Measurements from ENCODE around the gene TRAPPC14. TPM values are rescaled to one million over a fixed set of nuclear protein-coding genes. Genes with fewer than 3 reads are reported as not detected.

TRAPPC14 gene
- total RNA-seq, 2 experiments from 2014 or later: 15.7 to 17.4 TPM

DNA sequence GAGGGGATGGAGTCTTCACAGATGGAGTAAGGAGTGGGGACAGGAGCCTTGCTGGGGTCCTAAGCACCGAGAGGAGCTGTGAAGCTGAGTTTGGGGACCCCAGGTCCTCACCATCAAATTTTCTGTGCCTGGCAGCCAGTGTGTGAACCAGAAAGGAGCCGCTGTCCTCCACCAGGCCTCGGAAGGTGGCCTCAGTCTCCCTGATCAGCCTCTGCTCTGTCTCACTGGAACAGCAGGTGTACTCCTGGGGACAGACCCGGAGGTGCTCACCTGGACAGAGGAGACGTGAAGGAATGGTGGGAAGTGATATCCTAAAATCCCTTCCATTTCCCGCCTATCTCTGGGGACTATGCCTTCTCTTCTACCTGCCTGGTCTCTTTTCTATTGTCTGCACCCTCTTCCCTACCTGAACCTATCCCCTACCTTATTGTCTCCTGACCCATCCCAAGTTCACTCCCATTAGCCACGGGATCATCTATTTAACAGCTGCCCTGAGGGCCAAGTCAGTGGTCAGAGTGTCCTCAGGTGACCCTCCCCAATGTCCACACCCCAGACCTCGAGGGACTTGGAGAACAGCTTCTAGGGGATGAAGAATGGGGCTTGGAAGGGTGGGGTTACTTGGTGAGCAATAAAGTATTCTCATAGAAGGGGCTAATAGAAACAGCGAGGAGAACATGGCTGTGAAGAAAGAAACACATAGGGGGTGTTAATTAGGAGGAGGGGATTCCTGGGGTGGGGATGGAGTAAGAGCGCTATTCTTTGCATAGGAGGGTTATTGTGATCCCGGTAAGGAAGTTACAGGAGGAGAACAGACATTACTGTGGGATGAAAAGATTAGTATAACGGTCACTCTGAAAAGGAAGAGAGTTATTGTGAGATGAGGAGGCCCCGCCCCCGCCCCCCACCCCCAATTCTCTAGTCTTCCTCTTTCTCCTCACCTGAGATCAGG lies 17.8 kb upstream of the TRAPPC14 start:
- Mint-ChIP-seq H3K4me3 (peak overlapping the region; percentile 76), H3K36me3 (ENCODE audit: low read depth) (no peaks in the 10 kb centered on the region), H3K4me1 (ENCODE audit: low read depth) (peaks cover 26% of the 10 kb centered on the region), H3K27me3 (peaks cover 2% of the 10 kb centered on the region), H3K9me3 (peaks cover 3% of the 10 kb centered on the region), H3K27ac (no peak overlapping the region)
- DNase-seq (no peak), ATAC-seq (no peak)
- TF ChIP-seq, protein P1, sequence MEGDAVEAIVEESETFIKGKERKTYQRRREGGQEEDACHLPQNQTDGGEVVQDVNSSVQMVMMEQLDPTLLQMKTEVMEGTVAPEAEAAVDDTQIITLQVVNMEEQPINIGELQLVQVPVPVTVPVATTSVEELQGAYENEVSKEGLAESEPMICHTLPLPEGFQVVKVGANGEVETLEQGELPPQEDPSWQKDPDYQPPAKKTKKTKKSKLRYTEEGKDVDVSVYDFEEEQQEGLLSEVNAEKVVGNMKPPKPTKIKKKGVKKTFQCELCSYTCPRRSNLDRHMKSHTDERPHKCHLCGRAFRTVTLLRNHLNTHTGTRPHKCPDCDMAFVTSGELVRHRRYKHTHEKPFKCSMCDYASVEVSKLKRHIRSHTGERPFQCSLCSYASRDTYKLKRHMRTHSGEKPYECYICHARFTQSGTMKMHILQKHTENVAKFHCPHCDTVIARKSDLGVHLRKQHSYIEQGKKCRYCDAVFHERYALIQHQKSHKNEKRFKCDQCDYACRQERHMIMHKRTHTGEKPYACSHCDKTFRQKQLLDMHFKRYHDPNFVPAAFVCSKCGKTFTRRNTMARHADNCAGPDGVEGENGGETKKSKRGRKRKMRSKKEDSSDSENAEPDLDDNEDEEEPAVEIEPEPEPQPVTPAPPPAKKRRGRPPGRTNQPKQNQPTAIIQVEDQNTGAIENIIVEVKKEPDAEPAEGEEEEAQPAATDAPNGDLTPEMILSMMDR (IDR thresholded peaks at IDR 0.05): no peak
- POLR2A ChIA-PET: interaction anchor here (0.7 to 4.1 kb wide), 9 partner anchors 10 to 389 kb away, joined by 3 to 18 read pairs (median 3); no protein-coding TSS in a partner anchor
- intact Hi-C loops (cut with micrococcal nuclease): no loop called here
- CTCF ChIA-PET: interaction anchor here (1.3 to 2.3 kb wide), 5 partner anchors 9 to 43 kb away, joined by 3 to 10 read pairs (median 7); partner anchors contain the start of gene GAL3ST4

DNA sequence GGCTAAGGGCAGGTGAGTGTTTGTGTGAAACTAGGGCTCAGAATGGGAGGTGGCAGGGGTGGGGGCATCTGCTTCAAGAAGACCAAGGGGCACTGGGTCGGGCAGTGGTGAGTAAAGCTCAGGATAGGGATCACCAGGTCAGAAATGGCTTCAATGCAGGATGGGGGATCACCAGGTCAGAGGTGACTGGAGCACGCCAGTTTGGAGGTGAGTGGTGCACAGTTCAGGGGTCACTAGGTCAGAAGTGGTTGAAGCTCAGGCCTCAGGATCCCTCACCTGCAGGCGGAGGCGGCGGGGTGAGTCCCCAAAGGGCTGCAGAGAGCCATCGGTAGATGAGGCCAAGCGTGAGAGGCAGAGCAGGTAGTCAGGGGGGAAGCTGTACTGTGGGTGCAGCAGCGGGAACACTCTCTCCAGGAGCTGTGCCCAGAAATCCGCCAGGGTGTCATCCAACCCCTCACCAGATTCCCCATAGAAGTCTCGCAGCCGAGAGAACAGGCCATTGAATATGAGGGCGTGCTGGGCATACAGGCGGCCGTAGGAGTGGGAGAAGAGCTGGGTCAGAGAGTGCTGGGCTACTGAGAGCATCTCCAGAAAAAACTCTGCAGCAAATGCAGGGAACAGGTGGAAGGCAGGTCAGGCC lies 16.9 kb upstream of the TRAPPC14 start:
- POLR2A ChIA-PET: interaction anchor here (1.4 to 4.1 kb wide), 4 partner anchors 9 to 43 kb away, joined by 3 to 18 read pairs (median 4); no protein-coding TSS in a partner anchor
- no peak for ATAC-seq
- Mint-ChIP-seq H3K4me3 (no peak overlapping the region), H3K27ac (no peak overlapping the region), H3K36me3 (ENCODE audit: low read depth) (no peaks in the 10 kb centered on the region), H3K4me1 (ENCODE audit: low read depth) (peaks cover 23% of the 10 kb centered on the region), H3K27me3 (peaks cover 5% of the 10 kb centered on the region), H3K9me3 (peaks cover 2% of the 10 kb centered on the region)
- intact Hi-C loops (cut with micrococcal nuclease): no loop called here
- TF ChIP-seq, protein P1 (IDR thresholded peaks at IDR 0.05): no peak
- CTCF ChIA-PET: interaction anchor here (1.0 to 2.3 kb wide), 4 partner anchors 9 to 43 kb away, joined by 3 to 8 read pairs (median 5); no protein-coding TSS in a partner anchor
- DNase-seq: no peak

DNA sequence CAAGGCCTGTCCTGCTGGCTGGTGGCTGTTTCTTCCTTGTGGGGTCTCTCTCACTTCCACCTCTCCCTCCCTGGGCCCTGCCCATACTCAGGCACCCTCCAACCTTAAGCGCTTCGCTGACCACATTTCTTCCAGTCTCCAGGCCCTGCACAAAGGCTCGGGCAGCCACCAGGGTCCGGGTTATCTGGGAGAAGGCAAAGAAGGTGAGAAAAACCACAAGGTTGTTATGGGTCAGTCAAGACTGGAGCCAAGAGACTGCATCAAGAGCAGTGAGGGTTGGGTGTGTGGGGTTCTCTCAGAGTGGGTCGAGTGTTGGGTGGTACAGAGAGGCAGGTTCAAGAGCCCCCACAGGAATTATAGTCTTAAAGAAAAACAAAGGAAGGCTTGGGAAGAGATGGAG lies 16.1 kb upstream of the TRAPPC14 start:
- ChIA-PET CTCF (no interaction called here), POLR2A (interaction anchor here (4.1 kb wide), 1 partner anchor 8 kb away, joined by 18 read pairs; no protein-coding TSS in a partner anchor)
- no peak overlapping the region for H3K27ac Mint-ChIP-seq
- no peak overlapping the region for H3K4me3 Mint-ChIP-seq
- no peaks in the 10 kb centered on the region for H3K36me3 Mint-ChIP-seq (ENCODE audit: low read depth)
- intact Hi-C loops (cut with micrococcal nuclease): no loop called here
- peaks cover 28% of the 10 kb centered on the region for H3K4me1 Mint-ChIP-seq (ENCODE audit: low read depth)
- ATAC-seq (no peak), DNase-seq (no peak)
- TF ChIP-seq, protein P1 (IDR thresholded peaks at IDR 0.05): no peak
- peaks cover 1% of the 10 kb centered on the region for H3K9me3 Mint-ChIP-seq
- H3K27me3 Mint-ChIP-seq: peaks cover 6% of the 10 kb centered on the region

DNA sequence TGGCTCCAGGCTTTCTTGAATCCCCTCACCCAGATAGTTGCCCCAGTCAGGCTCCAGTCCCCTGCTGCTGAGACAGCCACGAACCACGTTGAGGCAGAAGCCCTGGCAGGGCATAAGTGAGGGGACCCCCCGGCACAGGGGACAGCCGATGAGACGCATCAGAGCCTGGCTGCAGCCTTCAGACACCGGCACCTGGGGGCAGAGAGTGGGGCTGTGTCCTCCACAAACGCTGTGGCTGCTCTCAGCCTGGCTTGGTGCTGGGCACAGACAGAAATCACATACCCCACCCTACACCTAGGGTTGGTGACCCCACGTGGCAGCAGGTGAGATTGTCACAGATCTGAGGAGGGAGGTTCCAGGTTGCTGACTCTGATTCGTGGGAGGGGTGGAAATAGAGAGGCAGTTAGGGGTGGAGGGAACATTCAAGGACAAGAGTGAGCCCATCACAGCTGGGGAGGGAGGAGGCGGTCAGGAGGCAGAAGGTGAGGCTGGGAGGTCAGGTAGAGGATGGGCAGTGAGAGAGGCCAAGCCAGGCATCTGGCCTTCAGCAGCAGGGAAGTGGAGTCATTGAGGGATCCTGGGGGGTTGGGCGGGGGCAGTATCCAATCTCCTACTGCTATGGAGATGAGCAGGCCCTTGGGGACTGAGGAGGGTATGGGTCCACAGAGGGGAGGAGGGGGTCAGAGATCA lies 15.4 kb upstream of the TRAPPC14 start:
- POLR2A ChIA-PET: no interaction called here
- TF ChIP-seq, protein P1 (IDR thresholded peaks at IDR 0.05): no peak

More for the DNA sequence above, 15.4 kb upstream of the TRAPPC14 start:
- Mint-ChIP-seq H3K36me3 (ENCODE audit: low read depth) (no peaks in the 10 kb centered on the region), H3K4me3 (no peak overlapping the region), H3K4me1 (ENCODE audit: low read depth) (peaks cover 34% of the 10 kb centered on the region), H3K27me3 (peaks cover 6% of the 10 kb centered on the region), H3K27ac (no peak overlapping the region), H3K9me3 (peaks cover 1% of the 10 kb centered on the region)
- DNase-seq: no peak
- intact Hi-C loops (cut with micrococcal nuclease): no loop called here
- CTCF ChIA-PET: no interaction called here
- ATAC-seq: no peak
